Measurements from ENCODE around the gene PPFIA1.

The PPFIA1 gene

GRCh38 chr11:70230840-70231710 is 39.4 kb upstream of the PPFIA1 start:
- no peak for TF ChIP-seq CTCF (IDR thresholded peaks at IDR 0.05)

DNA sequence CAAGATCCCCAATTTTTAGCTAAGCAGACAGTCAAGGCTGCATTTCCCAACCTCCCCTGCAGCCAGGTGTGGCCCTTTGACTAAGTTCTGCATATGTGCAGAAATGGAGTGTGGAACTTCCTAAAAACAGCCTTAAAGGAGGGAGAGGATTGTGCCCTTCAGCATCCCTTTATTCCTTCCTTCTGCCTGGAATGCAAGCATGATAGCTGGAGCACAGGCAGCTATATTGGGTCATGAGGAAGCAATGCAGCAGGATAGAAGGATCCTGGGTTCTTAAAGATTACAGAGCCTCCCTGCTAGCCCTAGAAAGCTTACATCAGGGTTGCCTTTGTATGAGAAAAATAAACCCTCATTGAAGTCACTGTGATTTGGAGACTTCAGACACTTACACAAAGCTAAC is 37.5 kb upstream of the PPFIA1 start:
- no peak for TF ChIP-seq CTCF (IDR thresholded peaks at IDR 0.05)

- TF ChIP-seq CTCF (IDR thresholded peaks at IDR 0.05): no peak
Observed at GRCh38 chr11:70233511-70233934, 37.0 kb upstream of the PPFIA1 start.

GRCh38 chr11:70233962-70234361 is 36.5 kb upstream of the PPFIA1 start:
- no peak for TF ChIP-seq CTCF (IDR thresholded peaks at IDR 0.05)

DNA sequence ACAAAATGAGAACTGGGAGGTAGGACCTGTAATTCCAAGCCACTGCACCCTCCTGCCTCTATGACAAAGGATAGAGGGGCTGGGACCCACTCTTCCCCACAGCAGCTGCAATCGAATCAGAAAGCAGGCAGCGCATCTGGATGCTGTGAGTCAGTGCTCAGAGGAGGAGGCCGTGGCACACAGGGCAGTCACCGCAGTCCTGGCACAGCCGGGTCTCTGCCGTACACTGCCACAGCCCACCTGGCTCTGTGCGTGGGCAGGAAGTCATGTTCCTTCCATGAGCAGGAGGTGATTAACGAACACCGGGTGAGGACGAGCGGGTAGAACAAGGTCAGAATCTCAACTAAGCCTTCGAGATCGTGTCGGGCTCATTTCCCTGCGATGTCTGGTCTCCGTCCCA is 30.2 kb upstream of the PPFIA1 start:
- no peak for TF ChIP-seq CTCF (IDR thresholded peaks at IDR 0.05)

GRCh38 chr11:70241709-70242108 is 28.8 kb upstream of the PPFIA1 start:
- TF ChIP-seq CTCF (IDR thresholded peaks at IDR 0.05): no peak

GRCh38 chr11:70242885-70243284 is 27.6 kb upstream of the PPFIA1 start:
- TF ChIP-seq CTCF (IDR thresholded peaks at IDR 0.05): no peak
